WTC11 (cell line): Measurements from ENCODE around the gene ARHGAP26. TPM values are rescaled to one million over a fixed set of nuclear protein-coding genes. Genes with fewer than 3 reads are reported as not detected.
"Not testable (repeated sequence)": the region's sequence is repeated elsewhere in the genome, so short reads cannot be mapped to it uniquely, and the experiment has no call there.

Experiments used
- ATAC-seq: fragments of 200-7000 bp; cut with Tn5 transposase; 2 replicates; pipeline ENCODE4 v1.10.0; 2021; ENCODE audit warnings: mild to moderate bottlenecking, moderate library complexity
- CTCF ChIA-PET: fragments of 300-600 bp; sonication (Branson Sonifier 250); formaldehyde crosslinking; loops from one replicate; lab custom pipeline; 2021; ENCODE audit warnings: antibody characterized with exemption; lab: Charles Lee
- POLR2A ChIA-PET: fragments of 350-600 bp; sonication (Branson Sonifier 250); formaldehyde crosslinking; loops from one replicate; lab custom pipeline; 2021; ENCODE audit warnings: antibody characterized with exemption; lab: Charles Lee
- DNase-seq: peaks from one replicate; pipeline ENCODE4 v3.0.0; 2021; ENCODE audit warnings: low spot score
- H3K27ac Mint-ChIP-seq: 2 replicates; pipeline ENCODE4 v1.8.0; 2021; ENCODE audit warnings: mixed read lengths
- H3K27me3 Mint-ChIP-seq: 2 replicates; pipeline ENCODE4 v1.8.0; 2021; ENCODE audit warnings: low read depth, mild to moderate bottlenecking, moderate library complexity, mixed read lengths
- H3K36me3 Mint-ChIP-seq: 2 replicates; pipeline ENCODE4 v1.8.0; 2021; ENCODE audit warnings: mixed read lengths
- H3K4me1 Mint-ChIP-seq: 2 replicates; pipeline ENCODE4 v1.8.0; 2022; ENCODE audit warnings: mixed read lengths
- H3K4me3 Mint-ChIP-seq: 2 replicates; pipeline ENCODE4 v1.8.0; 2021; ENCODE audit warnings: mild to moderate bottlenecking, moderate library complexity, mixed read lengths
- H3K9me3 Mint-ChIP-seq: 2 replicates; pipeline ENCODE4 v1.8.0; 2021; ENCODE audit warnings: mixed read lengths
- ATF1 ChIP-seq: sonication (generic); formaldehyde crosslinking; IDR thresholded peaks from 2 replicates; pipeline ENCODE4 v1.8.1; 2023; ENCODE audit warnings: mild to moderate bottlenecking, moderate library complexity, missing genetic modification reagents
- ATF6 ChIP-seq: sonication (generic); formaldehyde crosslinking; IDR thresholded peaks from 2 replicates; pipeline ENCODE4 v1.8.1; 2023; ENCODE audit warnings: mild to moderate bottlenecking, missing genetic modification reagents
- ELF4 ChIP-seq: sonication (generic); formaldehyde crosslinking; IDR thresholded peaks from 2 replicates; pipeline ENCODE4 v1.8.1; 2022; ENCODE audit warnings: low read depth, mild to moderate bottlenecking, moderate library complexity, missing genetic modification reagents
- ERG ChIP-seq: fragments of 250-450 bp; sonication (Bioruptor Pico); IDR thresholded peaks from 2 replicates; pipeline ENCODE4 v1.8.0; 2021; ENCODE audit warnings: mild to moderate bottlenecking
- FOXK1 ChIP-seq: sonication (generic); formaldehyde crosslinking; IDR thresholded peaks from 2 replicates; pipeline ENCODE4 v1.8.0; 2022; ENCODE audit warnings: mild to moderate bottlenecking, moderate library complexity, missing genetic modification reagents
- GTF2I ChIP-seq: fragments of 250-450 bp; sonication (Bioruptor Pico); conservative IDR thresholded peaks from 2 replicates; pipeline ENCODE4 v1.4.0; 2021; ENCODE audit warnings: mild to moderate bottlenecking
- HMGA2 ChIP-seq: fragments of 250-450 bp; sonication (Bioruptor Pico); IDR thresholded peaks from 2 replicates; pipeline ENCODE4 v1.4.0; 2021; ENCODE audit warnings: mild to moderate bottlenecking, moderate library complexity
- PREB ChIP-seq: sonication (generic); formaldehyde crosslinking; IDR thresholded peaks from 2 replicates; pipeline ENCODE4 v1.8.1; 2022; ENCODE audit warnings: mild to moderate bottlenecking, missing genetic modification reagents, moderate library complexity, borderline replicate concordance
- SMAD4 ChIP-seq: sonication (generic); formaldehyde crosslinking; IDR thresholded peaks from 2 replicates; pipeline ENCODE4 v1.8.0; 2022; ENCODE audit warnings: mild to moderate bottlenecking, missing genetic modification reagents
- TCF7 ChIP-seq: sonication (generic); formaldehyde crosslinking; IDR thresholded peaks from 2 replicates; pipeline ENCODE4 v1.8.0; 2022; ENCODE audit warnings: mild to moderate bottlenecking, low read depth, missing genetic modification reagents, moderate library complexity
- USF1 ChIP-seq: sonication (generic); formaldehyde crosslinking; IDR thresholded peaks from 2 replicates; pipeline ENCODE4 v1.8.0; 2022; ENCODE audit warnings: mild to moderate bottlenecking, missing genetic modification reagents
- ZNF219 ChIP-seq: sonication (generic); formaldehyde crosslinking; IDR thresholded peaks from 2 replicates; pipeline ENCODE4 v1.8.0; 2023; ENCODE audit warnings: missing genetic modification reagents, mild to moderate bottlenecking, borderline replicate concordance
- ZNF263 ChIP-seq: sonication (generic); formaldehyde crosslinking; IDR thresholded peaks from 2 replicates; pipeline ENCODE4 v1.8.1; 2022; ENCODE audit warnings: low read depth, mild to moderate bottlenecking, moderate library complexity, missing genetic modification reagents
- ZNF416 ChIP-seq: fragments of 250-450 bp; sonication (Bioruptor Pico); IDR thresholded peaks from 2 replicates; pipeline ENCODE4 v1.9.0; 2021; ENCODE audit warnings: mild to moderate bottlenecking, inconsistent platforms
- total RNA-seq: library from RNA; stranded (reverse); gene quantifications from 3 replicates; pipeline ENCODE4 v1.2.3, GENCODE V29; 2021
- TF ChIP-seq, protein P1 (sequence below): sonication (generic); formaldehyde crosslinking; IDR thresholded peaks from 2 replicates; pipeline ENCODE4 v1.8.1; 2023; ENCODE audit warnings: mild to moderate bottlenecking, missing genetic modification reagents, moderate library complexity
- TF ChIP-seq, protein P2 (sequence below): sonication (generic); formaldehyde crosslinking; IDR thresholded peaks from 2 replicates; pipeline ENCODE4 v1.8.1; 2023; ENCODE audit warnings: mild to moderate bottlenecking, missing genetic modification reagents
- TF ChIP-seq, protein P3 (sequence below): fragments of 250-450 bp; sonication (Bioruptor Pico); IDR thresholded peaks from 2 replicates; pipeline ENCODE4 v1.9.0; 2021; ENCODE audit warnings: moderate library complexity, mild to moderate bottlenecking, inconsistent platforms, borderline replicate concordance
- TF ChIP-seq, protein P4 (sequence below): sonication (generic); formaldehyde crosslinking; IDR thresholded peaks from 2 replicates; pipeline ENCODE4 v1.8.0; 2023; ENCODE audit warnings: missing genetic modification reagents

ARHGAP26 gene
- total RNA-seq, 1 experiment from 2014 or later = 22.3 TPM

GRCh38 chr5:142926549-142926948 lies 156.4 kb downstream of the ARHGAP26 start (continued):
- TF ChIP-seq ERG (CRISPR knock-in tag) (no peak), PREB (no peak)

DNA sequence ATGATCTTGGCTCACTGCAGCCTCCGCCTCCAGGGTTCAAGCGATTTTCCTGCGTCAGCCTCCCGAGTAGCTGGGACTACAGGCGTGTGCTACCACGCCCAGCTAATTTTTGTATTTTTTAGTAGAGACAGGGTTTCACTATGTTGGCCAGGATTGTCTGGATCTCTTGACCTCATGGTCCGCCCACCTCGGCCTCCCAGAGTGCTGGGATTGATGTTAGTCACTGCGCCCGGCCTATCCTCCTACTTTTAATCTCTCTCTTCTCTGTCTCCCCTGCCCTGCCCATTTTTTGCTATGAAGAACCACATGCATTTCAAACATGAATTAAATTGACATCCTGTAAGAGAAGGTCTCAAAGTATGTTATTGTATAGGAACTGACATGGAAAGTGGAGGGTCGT lies 158.8 kb downstream of the ARHGAP26 start:
- ATAC-seq, POLR2A ChIA-PET, H3K4me3 Mint-ChIP-seq, H3K36me3 Mint-ChIP-seq, H3K9me3 Mint-ChIP-seq, H3K27ac Mint-ChIP-seq, DNase-seq, H3K27me3 Mint-ChIP-seq: not testable (repeated sequence)
- CTCF ChIA-PET = interaction anchor here (1.1 to 1.5 kb wide), 2 partner anchors 13 to 216 kb away, joined by 5 to 7 read pairs; no protein-coding TSS in a partner anchor
- peaks cover 26% of the 10 kb centered on the region for H3K4me1 Mint-ChIP-seq

DNA sequence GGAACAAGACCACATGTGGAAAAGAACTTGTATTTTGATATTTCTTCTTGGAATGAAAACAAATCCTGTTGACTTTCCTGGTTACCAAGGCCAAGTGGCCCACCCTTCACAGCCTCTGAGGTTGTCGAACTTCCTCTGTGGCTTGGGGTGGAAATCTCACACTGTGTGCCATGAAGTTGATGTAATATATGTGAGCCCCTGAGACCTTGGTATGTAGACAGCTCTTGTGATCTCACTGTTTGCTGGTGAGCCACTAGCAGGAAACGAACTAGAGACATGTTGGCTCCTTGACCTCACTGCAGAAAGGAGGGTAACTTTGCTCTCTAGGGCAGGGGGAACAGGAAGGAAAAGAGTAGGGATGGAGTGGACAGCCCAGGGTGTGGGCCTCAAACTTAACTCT lies 159.4 kb downstream of the ARHGAP26 start:
- H3K27ac Mint-ChIP-seq = no peak overlapping the region

More for the DNA sequence above, 159.4 kb downstream of the ARHGAP26 start:
- no peak for TF ChIP-seq GTF2I (CRISPR knock-in tag)
- no peak for TF ChIP-seq ATF6 (CRISPR knock-in tag)
- no peak for TF ChIP-seq ZNF219 (CRISPR knock-in tag)
- no peak for TF ChIP-seq HMGA2 (CRISPR knock-in tag)
- TF ChIP-seq FOXK1 (CRISPR knock-in tag) = no peak
- TF ChIP-seq, protein P1, sequence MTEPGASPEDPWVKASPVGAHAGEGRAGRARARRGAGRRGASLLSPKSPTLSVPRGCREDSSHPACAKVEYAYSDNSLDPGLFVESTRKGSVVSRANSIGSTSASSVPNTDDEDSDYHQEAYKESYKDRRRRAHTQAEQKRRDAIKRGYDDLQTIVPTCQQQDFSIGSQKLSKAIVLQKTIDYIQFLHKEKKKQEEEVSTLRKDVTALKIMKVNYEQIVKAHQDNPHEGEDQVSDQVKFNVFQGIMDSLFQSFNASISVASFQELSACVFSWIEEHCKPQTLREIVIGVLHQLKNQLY (CRISPR knock-in tag) = no peak
- TF ChIP-seq ATF1 (CRISPR knock-in tag) = no peak
- TF ChIP-seq PREB = no peak
- TF ChIP-seq, protein P2, sequence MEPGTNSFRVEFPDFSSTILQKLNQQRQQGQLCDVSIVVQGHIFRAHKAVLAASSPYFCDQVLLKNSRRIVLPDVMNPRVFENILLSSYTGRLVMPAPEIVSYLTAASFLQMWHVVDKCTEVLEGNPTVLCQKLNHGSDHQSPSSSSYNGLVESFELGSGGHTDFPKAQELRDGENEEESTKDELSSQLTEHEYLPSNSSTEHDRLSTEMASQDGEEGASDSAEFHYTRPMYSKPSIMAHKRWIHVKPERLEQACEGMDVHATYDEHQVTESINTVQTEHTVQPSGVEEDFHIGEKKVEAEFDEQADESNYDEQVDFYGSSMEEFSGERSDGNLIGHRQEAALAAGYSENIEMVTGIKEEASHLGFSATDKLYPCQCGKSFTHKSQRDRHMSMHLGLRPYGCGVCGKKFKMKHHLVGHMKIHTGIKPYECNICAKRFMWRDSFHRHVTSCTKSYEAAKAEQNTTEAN (CRISPR knock-in tag) = no peak
- TF ChIP-seq SMAD4 (CRISPR knock-in tag) = no peak
- no peak for TF ChIP-seq TCF7
- TF ChIP-seq ELF4 (CRISPR knock-in tag) = no peak
- TF ChIP-seq ZNF416 (CRISPR knock-in tag) = no peak
- no peak for TF ChIP-seq ZNF263
- TF ChIP-seq USF1 (CRISPR knock-in tag) = no peak
- TF ChIP-seq, protein P3, sequence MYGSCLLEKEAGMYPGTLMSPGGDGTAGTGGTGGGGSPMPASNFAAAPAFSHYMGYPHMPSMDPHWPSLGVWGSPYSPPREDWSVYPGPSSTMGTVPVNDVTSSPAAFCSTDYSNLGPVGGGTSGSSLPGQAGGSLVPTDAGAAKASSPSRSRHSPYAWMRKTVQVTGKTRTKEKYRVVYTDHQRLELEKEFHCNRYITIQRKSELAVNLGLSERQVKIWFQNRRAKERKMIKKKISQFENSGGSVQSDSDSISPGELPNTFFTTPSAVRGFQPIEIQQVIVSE (CRISPR knock-in tag) = no peak
- TF ChIP-seq, protein P4, sequence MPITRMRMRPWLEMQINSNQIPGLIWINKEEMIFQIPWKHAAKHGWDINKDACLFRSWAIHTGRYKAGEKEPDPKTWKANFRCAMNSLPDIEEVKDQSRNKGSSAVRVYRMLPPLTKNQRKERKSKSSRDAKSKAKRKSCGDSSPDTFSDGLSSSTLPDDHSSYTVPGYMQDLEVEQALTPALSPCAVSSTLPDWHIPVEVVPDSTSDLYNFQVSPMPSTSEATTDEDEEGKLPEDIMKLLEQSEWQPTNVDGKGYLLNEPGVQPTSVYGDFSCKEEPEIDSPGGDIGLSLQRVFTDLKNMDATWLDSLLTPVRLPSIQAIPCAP (CRISPR knock-in tag) = no peak
- Mint-ChIP-seq H3K27me3 (no peaks in the 10 kb centered on the region), H3K9me3 (peaks cover under 1% of the 10 kb centered on the region; the same call in 1 of the 2 replicates), H3K4me1 (peaks cover 26% of the 10 kb centered on the region), H3K36me3 (peaks cover 2% of the 10 kb centered on the region; the same call in 1 of the 2 replicates), H3K4me3 (no peak overlapping the region)
- POLR2A ChIA-PET = no interaction called here
- ATAC-seq (no peak), DNase-seq (no peak)
- CTCF ChIA-PET = no interaction called here
